ENCODE results near the gene MAP3K6.

DNA sequence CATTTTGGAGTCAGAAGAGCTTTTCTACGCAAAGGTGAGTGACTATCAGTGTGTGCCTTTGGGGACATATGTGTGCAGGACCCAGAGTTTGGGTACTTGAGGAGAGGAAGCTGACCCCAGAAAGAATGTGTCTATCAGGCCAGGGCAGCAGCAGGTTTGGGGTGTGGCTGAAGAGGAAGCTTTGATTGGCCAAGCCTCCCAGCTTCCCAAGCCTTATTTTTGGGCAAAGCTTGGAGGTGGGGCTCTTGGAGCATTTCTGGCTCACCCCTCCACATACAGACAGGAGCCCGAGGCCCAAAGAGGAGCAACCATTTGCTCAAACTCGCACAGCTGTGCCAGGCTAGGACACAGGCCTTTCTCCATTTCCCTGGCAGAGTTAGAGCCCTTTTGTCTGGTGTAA, 30.3 kb upstream of the MAP3K6 start:
- TF ChIP-seq EZH2 (IDR thresholded peaks at IDR 0.05) (no peak), POLR2AphosphoS5 (IDR thresholded peaks at IDR 0.05; ENCODE audit: borderline replicate concordance, low read depth, low read length) (no peak), FOXP2 (optimal IDR thresholded peaks at IDR 0.05; ENCODE audit: control extremely low read depth, extremely low read length, insufficient read depth) (no peak)
